Renal pelvis (tissue), 4 donors: ENCODE measurements around the gene RAP1GAP. TPM values are rescaled to one million over a fixed set of nuclear protein-coding genes. Genes with fewer than 3 reads are reported as not detected.

Source experiments
- DNase-seq: peaks from one replicate; pipeline ENCODE4 v3.0.0-alpha.2; 2013
- polyA plus RNA-seq, 3 donors: library from polyadenylated mRNA; unstranded; fragments of 120-200 nt; gene quantifications; one replicate each; pipeline ENCODE4 v1.2.1, GENCODE V29; 2013; ENCODE audit not compliant: insufficient read length in 3 of 3

The RAP1GAP gene
- polyA plus RNA-seq, 3 donors, result 20.8 to 23.1 (median 22.5) TPM

DNA sequence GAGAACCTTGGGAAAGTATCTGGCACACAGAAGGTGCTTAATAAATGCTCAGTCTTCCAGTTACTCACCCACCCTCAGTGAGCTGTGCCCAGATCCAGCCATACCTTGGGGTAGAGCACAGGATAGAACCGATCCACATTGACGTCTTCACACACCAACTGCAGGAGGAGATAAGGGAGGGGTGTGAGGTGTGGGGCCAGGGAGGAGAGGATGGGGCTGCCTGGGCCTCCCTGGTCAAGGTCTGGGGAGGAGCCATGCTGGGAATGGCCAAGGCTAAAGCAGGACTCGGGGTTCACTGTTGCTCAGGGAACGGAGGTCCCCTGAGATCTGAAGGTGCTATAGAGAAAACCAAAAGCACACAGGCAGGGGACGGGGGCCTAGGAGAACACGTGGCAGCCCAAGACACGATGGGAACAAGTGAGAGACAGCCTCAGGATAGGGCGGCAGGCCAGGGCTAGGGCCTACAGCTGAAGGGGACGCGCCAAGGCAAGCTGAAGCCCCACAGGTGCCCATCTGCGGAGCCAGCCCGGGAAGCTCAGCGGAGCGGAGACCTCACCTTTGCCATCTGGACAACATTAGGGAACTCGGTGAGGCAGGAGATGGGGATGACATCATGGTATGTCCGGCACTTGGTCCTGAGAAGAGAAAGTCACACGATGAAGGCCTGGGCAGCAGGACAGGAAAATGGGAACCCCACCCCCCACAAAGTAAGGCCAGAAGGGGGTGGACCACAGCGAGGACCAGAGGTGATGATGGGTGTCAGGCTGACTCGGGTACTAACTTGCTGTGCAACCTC, 55.9 kb downstream of the RAP1GAP start:
- no peak for DNase-seq

DNA sequence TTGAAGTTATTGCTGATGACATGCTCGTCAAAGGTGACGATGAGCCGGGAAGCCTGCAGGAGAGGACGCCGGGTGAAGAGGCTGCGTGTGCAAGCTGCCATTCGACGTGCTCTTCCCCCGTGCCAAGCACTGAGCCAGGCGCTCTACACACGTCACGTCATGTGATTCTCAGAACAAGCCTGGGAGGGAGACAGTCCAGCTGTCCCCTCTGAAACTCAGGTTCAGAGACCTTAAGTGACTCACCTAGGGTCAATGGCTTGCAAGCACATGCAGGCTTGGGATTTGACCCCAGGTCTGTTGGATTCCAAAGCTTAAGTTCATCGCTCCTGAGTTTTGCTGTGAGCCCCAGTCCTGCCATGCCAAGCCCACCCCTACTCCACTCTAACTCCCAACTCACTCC, 57.1 kb downstream of the RAP1GAP start:
- DNase-seq, result no peak

DNA sequence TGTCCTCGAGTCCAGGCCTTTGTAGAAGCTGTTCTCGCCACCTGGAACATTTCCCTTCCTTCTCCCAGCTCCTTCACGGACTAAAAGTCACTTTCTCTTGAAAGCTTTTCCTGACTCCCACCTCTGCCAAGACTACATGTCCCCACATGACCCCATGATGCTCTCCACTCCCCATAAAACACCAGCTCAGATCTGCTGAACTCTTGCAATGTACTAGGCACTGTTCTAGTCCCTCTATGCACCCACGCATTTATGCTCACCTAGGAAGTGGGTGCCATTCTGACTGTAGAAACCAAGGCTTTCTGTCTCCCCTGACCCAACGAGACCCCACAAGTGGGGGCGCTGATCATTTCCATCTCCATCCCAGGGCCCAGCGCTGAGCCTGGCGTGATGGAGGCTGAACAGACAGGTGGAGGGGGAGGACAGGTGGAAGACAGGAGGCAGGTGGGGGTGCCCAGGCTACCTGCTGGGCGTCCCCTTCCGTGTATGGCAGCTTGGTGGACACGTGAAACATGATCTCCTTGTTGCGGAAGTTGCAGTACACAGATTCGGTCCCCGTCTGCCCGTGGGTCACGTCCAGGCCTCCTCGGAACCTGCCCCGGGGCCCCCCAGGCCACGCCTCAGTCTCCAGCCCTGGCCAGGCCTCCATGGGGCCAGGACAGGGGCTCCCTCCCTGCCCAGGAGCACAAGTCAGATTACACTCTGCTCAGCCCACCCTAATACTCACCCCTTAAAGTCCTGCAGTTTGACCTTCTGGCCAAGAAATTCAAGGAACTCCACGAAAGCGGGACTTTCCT, 58.0 kb downstream of the RAP1GAP start:
- no peak for DNase-seq

DNA sequence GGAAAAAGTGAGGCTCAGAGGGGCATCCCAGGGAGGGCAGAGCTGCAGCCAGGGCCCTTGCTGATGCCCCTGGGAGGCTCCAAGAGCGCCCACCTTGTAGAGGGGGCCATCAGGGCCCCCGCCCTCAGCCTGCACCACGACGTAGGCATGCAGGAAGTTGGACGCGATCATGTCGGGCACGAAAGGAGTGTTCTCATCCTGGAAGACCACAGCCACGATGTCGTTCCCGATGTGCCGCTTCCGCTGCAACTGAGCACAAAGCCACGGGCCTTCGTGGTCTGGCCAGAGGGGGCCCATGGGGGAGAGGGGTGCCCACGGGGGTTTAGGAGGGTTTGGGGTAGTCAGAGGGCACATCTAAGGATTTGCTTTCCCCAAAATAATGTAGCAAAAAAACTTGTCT, 59.1 kb downstream of the RAP1GAP start:
- DNase-seq, result no peak

DNA sequence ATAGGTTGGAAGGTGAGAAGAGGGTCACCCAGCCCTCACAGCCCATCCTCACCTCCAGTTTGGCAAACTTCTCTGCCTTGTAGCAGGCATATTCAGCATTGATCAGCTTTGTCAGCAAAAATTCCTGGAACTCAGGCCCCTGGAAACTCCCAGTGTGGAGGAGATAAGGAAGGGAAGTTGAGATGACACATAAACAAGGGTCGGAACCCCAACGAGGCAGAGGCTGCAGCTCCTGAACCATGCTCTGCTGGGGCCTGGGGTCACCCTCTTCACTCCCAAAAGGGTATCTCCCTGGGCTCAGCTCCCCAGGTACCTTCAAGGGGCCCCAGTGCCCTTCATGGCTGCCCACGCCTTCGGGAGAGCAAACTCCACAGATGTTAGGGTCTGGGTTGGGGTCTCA, 60.4 kb downstream of the RAP1GAP start:
- DNase-seq, result no peak

DNA sequence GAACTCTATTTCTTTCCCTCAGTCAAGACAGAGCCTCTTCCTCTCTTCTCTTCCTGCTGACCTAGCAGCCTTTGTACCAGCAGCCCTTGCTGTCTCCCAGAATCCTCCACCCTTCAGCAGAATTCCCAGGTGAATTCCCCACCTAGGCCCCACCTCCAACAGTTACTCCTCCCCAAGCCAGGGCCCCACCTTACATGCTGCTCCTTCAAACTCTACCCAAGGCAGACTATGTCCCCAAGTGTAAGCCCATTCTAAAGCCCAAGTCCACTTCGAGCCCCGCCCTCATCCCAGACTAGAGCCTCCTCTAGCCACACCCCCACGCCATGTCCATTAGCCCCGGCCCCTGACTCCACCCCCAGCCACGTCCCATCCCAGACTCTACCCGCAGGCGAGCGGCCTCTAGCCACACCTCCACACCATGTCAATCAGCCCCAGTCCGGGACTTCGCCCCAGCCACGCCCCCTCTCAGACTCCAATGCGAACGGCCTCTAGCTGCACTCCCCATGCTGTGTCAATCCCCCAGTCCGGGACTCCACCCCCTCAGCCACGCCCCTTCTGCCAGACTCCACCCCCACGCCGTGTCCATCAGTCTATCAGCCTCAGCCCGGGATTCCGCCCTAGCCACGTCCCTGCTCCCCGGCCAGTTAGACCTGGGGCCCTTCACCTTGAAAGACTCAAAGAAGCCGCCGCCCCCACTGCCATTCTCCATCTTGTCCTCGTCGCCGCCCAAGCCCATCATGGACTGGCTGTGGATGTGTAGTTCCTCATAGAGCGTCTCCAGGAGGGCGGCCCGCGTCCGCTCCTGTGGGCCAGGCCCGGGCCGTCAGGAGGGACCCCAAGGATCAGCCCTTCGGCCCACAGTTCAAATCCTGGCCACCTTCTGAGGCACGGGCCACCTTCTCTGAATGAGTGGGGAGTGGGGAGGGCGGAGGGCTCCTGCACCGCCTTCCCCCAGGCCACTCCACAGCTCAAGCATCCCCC, 61.3 kb downstream of the RAP1GAP start:
- peak; percentile 74 for DNase-seq

DNA sequence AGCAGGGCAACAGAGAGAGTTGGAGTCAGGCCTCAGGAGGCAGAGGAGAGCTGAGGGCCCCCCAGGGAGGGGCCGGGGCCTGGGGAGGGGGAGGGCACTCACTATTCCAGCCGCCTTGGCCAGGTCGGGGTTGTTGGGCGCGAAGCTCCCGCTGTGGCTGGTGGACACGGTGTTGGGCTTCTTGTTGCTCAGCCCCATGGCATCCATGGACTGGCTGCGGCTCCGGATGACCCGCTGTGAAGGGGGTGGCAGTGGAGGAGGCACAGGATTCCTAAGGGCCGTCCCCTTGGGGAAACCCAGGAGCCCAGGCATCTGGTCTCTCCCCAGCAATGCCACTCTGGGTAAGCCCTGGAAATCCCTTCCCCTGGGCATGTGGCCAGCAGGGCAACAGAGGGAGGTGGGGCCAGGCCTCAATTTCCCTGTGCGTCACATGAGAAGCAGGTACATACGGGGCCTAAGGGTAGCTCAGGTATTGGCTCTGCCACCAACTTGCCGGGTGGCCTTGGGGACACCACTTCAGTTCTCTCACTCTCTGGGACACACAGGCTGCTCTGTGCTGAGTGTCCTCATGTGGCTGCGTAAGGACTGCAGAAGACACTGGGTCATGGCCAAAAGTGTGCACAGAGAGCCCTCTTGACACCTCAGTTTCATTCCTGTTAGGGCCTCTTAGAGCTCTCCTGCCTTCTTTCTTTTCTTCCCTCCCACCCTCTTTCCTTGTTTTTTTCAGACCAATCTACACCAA, 63.0 kb downstream of the RAP1GAP start:
- no peak for DNase-seq

DNA sequence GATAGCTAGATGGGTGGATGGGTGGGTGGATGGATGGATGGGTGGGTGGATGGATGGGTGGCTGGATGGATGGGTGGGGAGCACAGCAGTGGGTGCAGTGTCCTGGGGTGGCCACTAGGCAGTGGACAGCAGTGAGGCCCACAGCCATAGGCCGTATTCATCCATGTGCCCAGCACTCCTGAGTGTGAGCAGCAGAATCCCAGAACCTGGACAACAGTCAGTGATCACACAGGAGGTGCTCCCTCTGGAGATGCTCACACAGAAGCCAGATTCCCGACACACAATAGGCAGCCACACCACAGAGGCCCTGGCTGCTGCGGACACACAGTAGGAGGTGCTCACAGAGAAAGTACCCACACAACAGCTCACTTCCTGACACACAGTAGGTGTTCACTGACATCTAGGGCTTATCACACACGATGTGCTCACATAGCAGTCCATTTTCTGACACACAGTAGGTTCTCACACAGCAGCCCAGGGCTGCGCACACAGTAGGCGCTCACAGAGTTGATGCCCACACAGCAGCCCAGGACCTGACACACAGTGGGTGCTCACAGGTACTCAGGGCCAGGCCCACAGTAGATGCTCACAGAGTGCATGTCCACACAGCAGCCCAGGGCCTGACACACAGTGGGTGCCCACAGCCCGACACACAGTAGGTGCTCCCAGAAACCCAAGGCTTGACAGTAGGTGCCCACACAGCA, 64.0 kb downstream of the RAP1GAP start:
- no peak for DNase-seq

DNA sequence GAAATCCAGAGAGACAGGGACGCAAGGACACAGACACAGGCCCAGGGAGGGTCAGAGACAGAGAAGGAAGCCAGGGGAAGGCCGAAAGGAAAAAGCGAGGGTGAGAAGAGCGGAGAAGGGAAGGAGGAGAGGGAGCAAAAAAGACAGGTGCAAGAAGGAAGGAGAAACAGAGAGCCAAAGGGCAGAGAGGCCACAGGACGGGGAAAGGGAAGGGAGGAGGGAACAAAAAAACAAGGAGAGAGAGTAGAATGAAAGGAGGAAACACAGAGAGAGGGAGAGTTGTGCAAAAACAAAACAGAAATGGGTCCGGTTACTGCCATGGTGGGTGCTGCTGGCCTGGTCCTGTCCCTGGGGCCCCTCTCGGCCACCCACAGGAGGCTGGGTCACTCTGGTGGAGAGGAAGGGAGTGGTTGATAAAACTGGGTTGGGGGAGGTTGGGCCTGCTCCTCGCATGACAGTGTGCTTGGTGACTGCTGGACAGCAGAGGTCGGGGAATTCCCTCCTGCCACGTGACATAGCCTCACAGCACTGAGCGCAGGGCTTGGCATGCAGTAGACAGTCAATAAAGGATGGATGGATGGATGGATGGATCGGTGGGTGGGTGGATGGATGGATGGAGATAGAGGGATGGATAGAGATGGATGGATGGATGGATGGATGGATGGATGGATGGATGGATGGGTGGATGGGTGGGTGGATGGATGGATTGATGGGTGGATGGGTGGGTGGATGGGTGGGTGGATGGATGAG, 64.8 kb downstream of the RAP1GAP start:
- DNase-seq, result no peak

DNA sequence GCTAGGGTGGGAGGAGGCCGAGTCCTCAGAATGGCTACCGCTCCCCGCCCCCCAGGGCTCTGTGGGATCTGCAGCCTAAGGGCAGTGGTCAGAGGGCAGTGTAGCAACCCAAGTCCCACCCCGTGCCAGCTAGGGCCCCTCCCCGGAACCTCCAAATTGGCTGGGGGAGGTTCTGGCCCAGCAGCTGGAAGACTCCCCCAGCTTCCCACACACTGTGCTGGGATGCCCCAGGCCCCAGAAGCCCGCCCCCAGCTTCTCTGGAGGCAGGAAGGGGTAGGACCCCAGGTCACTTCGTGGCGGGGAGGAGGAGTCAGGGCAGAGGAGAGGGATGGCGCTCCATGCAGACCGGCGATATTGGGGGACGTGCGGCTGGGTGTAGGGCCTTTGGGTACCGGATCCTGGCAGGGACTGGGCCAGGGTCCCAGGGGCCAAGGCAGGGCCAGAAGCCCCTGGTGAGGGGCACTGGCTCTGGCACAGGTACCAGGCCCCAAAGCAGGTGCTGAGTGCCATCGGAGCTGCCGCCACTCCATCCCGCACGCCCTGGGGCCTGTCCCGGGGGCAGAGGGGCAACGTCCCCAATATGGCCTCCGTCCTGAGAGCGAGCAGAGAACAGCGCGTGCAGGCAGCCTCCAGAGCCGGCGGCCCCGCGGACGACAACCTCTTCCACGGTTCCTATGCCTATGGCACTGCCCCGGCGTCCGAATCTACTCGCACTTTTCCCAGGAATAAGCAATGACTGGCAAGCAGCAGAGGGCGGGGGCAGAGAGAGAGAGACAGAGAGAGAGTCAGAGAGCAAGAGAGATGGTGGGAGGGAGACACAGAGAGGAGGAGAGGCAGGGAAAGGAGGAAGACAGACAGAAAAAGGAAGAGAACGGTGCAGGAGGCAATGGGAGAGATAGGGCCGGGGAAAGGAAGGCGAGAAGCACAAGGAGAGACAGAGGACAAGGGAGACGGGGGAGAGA, 65.7 kb downstream of the RAP1GAP start:
- DNase-seq, result no peak

DNA sequence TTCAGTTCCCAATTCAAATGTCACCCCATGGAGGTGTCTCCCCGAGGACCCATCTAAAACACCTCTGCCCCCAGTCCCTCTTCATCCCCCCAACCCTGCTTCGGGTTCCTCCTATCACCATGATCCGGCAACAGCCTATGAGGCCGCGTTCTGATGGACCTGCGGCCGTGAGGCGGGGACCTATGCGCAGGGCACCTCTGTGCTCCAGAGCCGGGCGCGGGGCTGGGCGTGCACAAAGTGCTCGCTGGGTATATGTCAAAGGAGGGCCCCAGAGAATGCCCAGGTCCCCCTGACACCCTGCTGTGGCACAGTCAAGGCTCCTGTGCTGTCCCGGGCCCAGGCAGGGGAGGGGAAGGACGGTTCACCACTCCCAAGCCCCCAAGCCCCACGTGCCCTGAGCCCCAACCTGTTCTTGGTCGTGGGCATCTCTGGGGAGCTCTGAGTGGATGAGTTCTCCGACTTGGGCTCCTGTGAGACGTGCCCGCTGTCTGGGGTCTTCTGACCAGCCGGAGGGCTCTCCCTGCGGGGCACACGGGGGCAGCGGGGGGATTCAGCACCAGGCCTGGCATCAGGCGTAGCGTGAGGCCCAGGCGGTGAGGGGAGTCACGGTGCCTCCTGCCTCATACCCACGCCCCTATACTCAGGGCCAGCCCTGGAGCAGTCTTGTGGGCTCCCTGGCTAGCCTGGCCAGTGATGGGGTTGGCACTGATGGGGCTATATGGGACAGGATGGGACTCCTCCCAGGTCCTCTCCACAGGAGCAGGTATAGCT, 67.7 kb downstream of the RAP1GAP start:
- DNase-seq, result no peak

DNA sequence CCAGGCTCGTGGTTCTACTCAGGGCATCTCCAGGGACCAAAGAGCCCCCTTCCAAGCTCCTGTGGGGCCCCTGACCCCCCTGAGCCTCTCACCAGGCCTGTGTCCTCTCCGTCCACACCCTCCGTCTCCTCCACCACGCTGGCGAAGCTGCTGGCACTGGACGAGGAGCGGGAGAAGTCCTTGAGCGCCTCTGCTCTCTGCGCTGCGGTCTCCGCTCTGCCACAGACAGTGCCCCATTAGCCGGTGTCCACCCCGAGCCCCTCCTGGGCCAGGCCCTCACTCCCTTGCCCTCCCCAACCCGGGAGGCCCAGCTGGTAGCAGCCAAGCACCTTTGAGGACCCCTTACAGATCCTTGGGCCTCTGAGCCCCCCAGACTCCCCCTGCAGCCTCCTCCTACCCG, 69.8 kb downstream of the RAP1GAP start:
- no peak for DNase-seq

DNA sequence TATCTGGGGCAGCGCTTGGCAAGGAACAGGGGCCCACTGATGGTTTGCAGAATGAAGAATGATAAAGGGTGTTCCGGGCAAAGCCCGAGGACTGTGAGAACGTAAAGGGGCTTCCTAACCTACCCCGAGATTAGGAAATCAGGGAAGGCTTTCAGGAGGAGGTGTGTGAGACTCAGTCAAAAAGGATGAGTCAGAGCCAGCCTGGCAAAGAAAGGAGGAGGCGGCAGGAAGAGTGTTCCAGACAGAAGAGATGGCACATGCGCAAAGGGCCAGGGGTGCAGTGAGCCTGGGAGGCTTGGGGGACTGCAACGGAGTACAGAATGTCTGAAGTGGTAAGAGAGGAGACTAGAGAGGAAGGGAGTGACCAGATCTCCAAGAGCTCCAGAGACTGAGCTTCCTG, 70.3 kb downstream of the RAP1GAP start:
- no peak for DNase-seq

DNA sequence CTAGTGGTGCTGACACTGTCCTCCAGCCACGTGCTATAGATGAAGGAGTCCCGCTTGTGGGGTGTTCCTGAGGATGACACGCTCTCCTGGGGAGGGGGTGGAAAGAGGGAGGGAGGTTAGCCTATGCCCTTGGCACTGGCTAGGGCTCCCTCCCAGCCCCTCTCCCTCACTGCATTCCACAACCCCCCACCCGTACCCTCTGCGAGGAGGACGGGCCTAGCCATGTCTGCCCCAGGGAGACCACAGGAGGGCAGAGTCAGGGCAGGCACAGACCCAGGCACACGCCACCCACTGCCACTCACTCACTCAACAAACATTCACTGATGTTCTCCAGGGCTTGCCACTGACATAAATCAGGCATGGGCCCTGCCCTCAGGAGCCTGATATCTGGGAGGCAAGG, 70.7 kb downstream of the RAP1GAP start:
- no peak for DNase-seq

DNA sequence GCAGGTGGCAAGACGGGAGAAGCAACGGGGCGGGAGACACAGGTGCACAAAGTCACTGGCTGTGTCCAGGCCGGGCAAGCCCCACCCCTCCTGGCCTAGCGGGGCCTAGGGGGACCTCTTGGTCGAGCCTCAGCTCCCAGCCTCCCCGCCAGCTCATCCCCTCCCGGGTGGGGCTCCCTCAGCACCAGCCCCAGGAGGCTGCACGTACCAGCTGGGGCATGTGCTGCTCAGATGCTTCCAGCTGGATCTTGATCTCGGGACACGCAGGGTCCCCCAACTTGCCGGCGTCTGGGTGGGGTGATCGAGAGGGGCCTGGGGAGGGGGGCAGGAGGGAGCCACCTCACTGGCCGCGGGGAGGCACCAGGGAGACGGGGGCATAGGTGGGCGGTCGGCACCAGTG, 71.4 kb downstream of the RAP1GAP start:
- no peak for DNase-seq

DNA sequence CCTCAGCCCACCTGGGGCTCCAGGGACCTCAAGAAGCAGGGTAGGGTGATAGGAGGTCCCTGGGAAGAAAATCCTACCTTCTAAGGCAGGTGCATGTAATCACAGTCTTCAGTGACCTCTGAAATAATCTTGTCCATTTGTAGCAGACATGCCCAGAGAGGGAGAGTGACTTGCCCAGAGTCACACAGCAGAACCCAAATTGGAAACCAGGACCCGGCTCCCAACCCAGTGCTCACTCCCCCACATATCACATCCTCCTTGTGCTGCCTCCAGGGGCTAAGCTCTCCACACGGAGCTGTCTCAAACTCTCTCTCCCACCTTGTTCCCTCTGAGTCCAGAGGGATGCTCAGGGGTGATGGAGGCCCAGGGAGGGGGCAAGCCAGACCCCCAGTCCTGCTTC, 72.5 kb downstream of the RAP1GAP start:
- no peak for DNase-seq

DNA sequence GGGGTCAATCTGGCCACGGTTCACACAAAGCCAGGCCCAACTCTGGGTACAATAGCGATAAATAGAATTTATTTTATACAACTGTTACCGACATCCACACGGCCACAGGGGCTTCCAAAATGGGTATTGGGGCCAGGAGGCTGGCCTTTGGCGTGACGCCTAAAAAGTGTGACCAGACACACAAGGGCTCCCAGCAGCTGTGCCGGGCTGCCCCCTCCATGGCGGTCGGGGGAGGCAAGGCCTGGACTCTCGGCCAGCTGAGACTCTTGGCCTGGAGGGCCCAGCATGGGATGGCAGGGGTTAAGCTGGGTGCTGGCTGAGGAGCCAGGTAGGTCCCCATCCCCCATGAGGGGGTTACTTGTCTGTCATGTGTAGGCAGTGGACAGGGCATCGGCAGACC, 73.0 kb downstream of the RAP1GAP start:
- DNase-seq, result no peak
